ENCODE data around the gene PPFIA4.

PPFIA4 gene

GRCh38 chr1:203085528-203086406 lies 59.5 kb downstream of the PPFIA4 start, which contains the start of gene MYOG:
MYOG (minus strand) TSS chr1:203086012; CDS start chr1:203085961, 51 bp downstream.
- DNase-seq, result no peak

DNA sequence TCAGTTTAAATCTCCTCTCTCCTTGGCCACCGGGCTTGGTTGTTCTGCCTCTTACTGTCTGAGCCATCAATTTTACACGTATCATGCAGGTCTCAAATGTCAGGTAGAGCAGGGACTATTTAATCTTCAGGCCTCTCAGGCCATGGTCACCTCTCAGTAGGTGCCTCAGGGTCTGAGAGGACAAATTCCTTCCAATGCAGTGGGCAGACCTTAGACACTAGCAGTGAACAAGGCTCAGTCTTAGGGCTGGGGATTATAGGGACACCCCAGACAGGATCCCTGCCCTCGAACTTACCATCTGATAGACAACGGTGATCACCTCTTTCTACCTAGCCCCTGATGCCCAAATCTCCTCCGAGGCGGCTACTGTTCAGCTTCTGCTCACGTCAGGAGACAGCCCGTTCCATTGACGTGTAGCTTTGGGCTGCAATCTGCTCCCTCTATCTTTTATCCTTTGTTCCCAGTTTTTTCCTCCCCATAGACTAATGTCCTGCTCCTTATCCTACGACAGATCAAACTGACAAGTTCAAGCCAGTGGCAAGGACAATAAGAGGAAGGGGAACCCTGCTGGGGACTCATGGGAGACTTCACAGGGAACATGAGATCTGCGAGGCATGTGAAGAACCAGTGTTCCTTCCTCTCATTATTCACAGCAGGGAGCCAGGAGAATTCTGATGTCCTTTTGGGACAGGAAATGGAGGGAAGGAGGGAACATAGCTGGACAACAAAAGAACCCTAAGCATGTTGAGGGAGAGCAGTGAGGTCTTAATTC lies 60.9 kb downstream of the PPFIA4 start:
- DNase-seq, result no peak

GRCh38 chr1:203088441-203088840 lies 62.1 kb downstream of the PPFIA4 start:
- DNase-seq, result no peak

DNA sequence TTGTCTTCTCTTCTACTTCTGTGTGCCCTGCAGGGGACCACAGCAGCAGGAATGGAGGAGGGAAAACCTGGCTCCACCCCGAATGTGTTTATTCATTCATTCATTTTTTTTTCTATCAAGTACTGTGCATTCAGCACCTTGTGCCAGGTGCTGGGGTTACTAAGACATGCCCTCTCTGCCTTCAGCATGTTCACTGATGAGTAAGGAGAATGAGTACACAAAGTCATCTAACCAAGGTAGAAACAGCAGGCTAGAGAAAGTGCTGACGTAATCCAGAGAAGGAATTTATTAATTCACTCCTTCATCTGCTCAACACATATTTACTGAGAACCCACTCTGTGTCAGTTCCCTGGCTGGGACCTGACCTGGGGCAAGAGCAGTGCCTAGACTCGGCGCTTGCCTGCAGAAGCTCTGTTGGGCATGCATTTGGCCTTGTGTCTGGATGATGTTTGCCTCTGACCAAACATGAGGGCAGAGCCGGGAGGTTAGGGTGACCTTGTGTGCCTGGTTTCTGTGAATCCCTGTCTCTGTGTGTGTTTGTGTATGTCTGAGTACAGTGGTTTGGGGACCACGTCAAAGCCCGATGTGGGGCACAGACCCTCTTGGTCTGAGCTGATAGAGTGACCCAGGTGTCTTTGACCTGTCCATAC lies 62.8 kb downstream of the PPFIA4 start:
- no peak for DNase-seq

DNA sequence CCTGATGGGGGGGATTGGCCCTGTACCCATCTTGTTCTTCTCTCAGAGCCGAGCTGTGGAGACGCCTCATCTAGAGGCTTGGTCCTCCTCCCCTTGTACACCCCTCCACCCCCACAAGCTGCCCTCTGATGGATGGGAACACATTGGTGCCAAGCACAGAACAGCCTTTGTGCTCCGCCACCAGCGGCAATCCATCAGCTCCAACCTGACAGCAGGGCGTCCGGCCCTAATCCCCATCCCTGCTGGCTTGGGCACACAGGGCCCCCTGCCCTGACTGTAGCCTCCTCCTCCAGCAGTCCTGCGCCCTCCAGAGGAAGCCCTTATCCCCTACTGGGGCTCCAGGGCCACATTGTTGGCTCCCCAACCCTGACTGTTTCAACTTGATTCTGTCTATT lies 63.4 kb downstream of the PPFIA4 start:
- no peak for DNase-seq

DNA sequence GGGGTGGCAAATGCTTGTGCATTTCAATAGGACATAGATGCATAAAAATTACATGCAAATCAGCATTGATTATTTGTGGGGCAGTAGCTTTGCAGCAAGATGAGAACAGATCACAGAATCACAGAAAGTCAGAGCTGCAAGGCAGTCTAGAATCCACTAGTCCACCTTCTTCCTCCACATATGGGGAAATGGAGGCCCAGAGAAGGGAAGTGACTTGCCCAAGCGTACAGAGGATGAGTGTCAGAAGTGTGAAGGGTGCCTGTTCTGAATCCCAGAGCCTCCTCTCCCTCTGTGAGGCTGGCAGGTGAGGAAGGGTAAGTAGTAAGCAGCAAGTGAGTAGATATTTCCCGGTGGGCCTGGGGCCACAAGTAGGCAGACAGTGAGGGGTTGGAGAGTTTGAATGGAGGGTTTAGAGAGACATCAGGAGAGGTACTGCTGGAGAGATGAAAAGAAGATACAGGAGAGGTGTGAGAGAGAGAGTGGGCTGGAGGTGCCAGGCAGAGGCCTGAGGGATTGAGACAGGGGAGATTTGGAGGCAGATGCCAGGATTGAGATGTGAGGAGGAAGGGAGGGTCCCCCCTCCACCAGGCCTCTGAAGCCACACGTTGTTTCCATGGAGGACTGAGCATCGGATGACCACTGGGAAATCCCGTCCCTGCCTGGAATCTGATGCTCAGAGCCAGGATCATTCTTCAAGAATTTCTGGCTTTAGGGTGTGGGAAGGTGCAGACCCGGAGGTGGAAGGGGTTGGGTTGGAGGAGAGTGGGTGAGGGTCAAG lies 64.3 kb downstream of the PPFIA4 start:
- DNase-seq, result no peak

DNA sequence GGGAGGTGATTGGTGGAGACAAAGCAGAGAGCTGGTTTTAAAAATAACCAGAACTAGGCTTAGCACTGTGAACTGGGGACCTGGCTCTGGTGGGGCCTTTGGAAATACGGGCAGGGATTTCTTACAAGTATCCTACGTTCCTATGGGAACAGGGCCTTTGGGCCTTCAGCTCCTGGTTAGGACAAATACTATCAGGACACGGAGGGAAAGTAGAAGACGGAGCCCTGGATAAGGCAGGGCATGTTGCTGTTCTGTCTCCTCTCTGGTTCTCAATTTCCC lies 64.8 kb downstream of the PPFIA4 start:
- no peak for DNase-seq

DNA sequence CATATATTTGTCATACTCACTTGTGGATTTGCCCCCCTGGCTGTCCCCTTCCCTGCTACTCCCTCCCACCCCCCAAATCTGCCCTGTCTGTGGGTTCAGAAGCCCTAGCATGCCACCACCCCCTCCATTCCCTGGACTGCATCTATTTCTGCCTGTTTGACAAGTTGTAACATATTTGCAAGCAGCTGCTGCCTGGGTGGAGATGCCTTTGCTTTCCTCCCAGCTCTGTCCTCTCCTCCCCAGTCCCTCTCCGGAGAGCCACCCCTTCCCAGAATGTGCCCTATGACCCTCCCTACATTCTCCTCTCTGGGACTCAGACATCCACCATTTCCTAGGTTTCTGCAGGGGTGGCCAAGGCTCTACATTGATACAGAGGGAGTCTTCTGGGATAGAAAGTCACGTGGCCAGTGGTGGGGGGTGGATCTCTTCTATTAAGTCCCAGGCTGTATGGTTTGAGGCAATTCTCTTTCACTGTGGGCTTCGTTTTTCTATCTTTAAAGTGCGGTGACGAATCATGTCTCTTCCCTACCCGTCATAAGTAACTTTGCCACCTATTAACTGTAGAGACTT lies 65.6 kb downstream of the PPFIA4 start:
- no peak for DNase-seq

DNA sequence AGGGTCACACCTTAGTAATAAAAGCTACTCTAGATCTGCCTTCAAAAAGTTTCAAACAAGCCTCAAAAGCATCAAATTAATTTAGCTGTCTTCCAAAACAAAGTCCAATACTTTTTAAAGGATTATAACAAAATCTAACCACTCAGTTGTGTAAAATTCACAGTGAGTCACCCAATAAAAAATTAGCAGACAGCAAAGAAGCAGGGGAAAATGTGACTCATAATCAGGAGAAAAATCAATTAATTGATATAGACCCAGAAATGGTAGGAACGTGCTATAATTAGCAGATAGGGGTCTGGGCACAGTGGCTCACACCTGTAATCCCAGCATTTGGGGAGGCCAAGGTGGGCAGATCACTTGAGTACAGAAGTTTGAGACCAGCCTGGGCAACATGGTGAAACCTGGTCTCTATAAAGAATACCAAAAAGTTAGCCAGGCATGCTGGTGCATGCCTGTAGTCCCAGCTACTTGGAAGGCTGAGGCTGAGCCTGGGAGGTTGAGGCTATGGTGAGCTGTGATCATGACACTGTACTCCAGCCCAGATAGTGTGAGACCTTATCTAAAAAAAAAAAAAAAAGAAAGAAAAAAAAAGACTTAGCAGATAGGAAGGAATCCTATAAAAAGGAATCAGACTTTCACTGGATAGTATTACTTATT lies 67.6 kb downstream of the PPFIA4 start:
- no peak for DNase-seq

DNA sequence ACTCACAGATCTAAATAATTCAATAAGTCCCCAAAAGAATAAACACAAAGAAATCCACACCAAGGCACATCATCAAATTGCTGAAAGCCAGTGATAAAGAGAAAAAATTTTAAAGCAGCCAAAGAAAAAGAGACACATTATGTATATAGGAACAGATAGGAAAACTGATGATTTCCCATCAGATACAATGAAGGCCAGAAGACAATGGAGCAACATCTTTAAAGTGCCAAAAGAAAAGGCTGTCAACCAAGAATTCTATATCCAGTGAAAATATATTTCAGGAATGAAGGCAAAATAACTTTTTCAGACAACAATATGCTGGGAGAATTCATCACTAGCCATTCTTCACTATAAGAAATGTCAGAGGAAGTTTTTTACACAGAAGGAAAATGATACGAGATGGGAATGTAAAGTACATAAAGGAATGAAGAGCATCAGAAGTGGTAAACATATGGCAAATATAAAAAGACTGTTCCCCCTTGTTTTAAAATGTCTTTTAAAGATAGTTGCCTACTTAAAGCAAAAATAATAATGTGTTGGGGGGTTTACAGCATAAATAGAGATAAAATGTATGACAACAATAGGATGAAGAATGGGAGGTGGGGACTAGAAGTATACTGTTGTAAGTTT lies 68.9 kb downstream of the PPFIA4 start:
- no peak for DNase-seq

DNA sequence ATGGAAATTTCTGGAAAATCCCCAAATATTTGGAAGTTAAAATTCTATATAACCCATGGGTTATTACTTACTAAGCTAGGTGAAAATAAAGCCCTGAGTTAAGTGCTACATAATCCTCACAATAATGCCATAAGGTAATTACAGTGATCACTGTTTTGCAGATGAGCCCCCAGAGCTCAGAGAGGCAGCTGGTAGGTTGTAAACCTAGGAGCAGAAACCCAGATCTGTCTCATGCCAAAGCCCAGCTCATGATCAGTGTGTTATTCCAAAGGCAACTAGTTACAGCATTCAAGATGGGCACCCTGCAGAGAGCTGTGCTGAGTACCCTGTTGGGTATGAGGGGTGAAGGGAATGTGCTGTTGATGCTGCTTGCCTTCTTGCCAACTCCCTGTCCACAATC lies 70.3 kb downstream of the PPFIA4 start:
- DNase-seq, result no peak

- no peak for DNase-seq
These were observed 70.7 kb downstream of the PPFIA4 start for GRCh38 chr1:203097001-203097400.

- no peak for DNase-seq
These were observed 72.2 kb downstream of the PPFIA4 start for GRCh38 chr1:203098445-203098844.

GRCh38 chr1:203098914-203099520 lies 72.7 kb downstream of the PPFIA4 start:
- no peak for DNase-seq

DNA sequence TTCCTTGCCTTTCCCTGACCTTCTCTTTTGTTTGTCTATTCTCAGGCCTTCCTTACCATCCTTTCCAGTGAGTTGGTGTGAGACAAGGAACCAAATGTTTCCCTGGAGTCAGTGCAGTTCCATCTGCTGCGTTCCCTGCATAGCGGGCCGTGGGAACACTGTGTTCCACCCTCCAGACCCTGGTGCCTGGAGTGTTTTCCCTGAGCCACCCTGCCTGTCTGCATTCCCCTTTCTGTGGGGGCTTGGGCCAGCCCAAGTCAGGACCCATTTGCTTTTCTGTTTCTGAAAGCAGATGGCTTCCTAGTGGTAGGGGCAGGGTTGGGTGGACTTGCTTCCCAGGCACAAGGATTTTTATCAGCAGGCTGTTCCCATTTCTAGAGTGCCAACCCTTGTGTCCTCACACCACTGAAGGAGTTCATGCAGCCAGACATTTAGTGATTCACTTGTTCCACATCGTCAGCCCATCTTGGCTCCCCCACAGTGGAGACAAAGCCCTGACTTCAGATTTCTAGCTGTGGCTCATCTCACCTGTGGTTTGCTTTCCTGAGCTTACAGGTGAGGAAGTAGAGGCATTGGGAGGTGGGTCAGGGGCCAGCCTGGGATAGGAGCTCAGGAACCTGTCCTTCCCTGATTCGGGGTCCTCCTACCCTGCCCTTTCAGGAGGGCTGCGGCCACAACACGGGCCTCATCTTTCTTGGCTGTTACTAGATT lies 73.7 kb downstream of the PPFIA4 start:
- DNase-seq, result no peak

GRCh38 chr1:203100516-203100869 lies 74.2 kb downstream of the PPFIA4 start:
- no peak for DNase-seq

DNA sequence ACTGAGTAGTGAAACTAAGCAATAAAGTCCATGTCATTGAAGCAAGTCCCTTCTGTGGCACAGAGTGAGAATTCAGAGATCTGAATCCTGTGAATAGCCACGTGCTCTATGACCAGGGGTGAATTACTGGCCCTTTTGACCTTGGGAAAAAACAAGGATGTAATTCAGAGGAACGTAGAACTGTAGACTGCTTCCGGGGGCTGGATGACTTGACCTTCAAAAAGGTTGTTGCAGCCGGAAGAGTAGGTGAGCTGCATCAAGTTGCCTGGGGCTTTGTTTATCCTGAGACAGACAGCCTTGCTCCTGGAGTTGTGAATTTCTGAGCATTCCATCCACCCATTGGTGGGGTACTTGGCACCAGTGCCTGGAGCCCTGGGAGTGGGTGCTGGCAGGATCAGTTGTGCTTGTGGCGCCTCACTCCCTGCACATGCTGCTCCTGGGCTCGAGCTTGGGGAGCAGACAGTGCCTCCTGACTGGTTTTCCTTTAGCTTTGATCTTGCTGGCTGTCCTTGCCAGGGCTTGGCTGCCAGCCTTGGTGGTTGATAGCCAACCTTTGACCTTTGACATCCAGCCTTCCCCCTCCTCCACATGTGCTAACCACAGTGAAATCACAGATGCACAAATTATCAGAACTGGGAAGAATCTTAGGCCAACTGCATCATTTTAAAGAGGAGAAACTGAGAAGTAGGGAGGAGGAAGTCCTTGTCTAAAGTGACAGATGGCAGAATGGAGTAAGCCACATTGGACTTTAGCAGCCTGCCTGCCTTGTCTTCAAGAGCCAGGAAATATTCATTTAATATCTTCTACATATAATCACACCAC lies 75.7 kb downstream of the PPFIA4 start:
- DNase-seq, result no peak

- no peak for DNase-seq
These were observed 76.9 kb downstream of the PPFIA4 start for GRCh38 chr1:203103216-203103615.

- no peak for DNase-seq
These were observed 77.7 kb downstream of the PPFIA4 start for GRCh38 chr1:203103829-203104495.

All from cortex of kidney (tissue), 1 donor.